Measurements from ENCODE around the gene TSC22D3. TPM values are rescaled to one million over a fixed set of nuclear protein-coding genes. Genes with fewer than 3 reads are reported as not detected.

TSC22D3 gene
- total RNA-seq, 1 donor: 1,104 TPM

DNA sequence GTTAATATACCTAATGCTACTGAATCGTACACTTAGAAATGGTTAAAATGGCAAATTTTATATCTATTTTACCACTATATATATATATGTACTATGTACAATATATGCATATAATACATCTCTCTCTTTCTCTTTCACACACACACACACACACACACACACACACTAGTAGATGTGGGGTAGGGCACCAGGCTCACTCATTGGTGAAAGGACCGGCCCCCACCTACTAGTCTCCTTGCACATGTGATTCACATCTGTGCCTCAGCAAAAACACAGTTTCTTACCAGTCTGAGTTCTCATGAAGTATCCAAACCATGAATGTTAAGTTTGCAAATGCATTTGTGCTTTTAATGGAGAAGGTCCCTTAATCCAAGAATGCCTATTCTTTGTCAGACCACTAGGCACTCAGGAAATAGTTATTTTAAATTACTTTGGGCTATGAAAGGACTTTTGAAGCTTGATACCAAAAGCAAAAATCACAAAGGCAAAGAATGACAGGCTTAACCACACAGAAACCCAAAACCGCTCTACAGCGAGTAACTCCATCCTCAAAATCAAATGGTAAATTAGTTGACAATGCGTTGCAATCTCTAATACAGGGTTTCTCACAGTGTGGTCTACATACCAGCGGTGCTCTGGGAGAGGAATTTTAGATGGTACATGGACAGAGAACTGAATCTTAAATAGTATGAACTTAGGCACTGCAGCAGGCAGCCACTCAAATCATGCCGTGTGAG, 5.8 kb downstream of the TSC22D3 start:
- peaks cover under 1% of the 10 kb centered on the region for H3K4me1 ChIP-seq (ENCODE audit: insufficient read depth, low read length)
- H3K4me3 ChIP-seq (ENCODE audit: low read length): no peak overlapping the region
- H3K9me3 ChIP-seq (ENCODE audit: low read depth, low read length): no peaks in the 10 kb centered on the region
- peaks cover 1% of the 10 kb centered on the region for H3K27me3 ChIP-seq (ENCODE audit: insufficient read depth, low read length)

- no peaks in the 10 kb centered on the region for H3K27me3 ChIP-seq (ENCODE audit: insufficient read depth, low read length)
- no peaks in the 10 kb centered on the region for H3K4me1 ChIP-seq (ENCODE audit: insufficient read depth, low read length)
- no peak overlapping the region for H3K4me3 ChIP-seq (ENCODE audit: low read length)
- no peaks in the 10 kb centered on the region for H3K9me3 ChIP-seq (ENCODE audit: low read depth, low read length)
Observed at GRCh38 chrX:107768051-107768450, 7.5 kb downstream of the TSC22D3 start.

DNA sequence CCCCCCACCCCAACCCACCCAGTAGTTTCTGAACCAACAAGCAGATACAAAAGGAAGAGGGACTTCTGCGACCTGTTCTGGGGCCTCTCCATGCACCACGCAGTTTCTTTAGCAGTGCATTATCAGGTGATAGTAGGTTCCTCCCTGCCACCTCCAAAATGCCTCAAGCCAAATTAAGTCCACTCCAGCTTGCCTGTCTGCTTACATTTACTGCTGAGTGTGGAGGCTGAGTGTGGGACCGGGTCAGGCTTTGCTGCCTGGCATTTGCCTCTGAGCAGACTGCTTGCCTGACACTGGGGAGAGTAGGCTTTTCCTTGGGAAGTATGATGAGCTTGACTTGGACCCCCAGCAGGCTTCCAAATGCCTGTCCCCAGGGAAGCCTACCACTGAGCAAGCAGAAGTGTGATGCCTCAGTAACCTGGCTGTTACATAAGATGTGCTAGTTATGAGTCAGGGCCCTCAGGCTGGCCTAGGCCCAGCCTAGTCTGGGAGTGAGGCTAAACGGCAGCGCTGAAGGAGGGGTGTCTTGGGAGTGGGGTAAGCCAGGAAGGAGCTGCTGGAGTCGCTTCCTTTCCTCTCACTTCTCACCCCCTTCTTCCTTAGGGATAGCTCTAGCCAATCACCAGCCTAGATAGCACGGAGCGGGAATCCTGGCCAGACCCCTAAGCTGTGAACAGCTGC, 9.0 kb downstream of the TSC22D3 start:
- H3K4me3 ChIP-seq (ENCODE audit: low read length): no peak overlapping the region
- H3K9me3 ChIP-seq (ENCODE audit: low read depth, low read length): no peaks in the 10 kb centered on the region
- H3K4me1 ChIP-seq (ENCODE audit: insufficient read depth, low read length): no peaks in the 10 kb centered on the region
- no peaks in the 10 kb centered on the region for H3K27me3 ChIP-seq (ENCODE audit: insufficient read depth, low read length)

GRCh38 chrX:107764845-107765608, 10.6 kb downstream of the TSC22D3 start:
- no peaks in the 10 kb centered on the region for H3K27me3 ChIP-seq (ENCODE audit: insufficient read depth, low read length)
- H3K9me3 ChIP-seq (ENCODE audit: low read depth, low read length): no peaks in the 10 kb centered on the region
- no peaks in the 10 kb centered on the region for H3K4me1 ChIP-seq (ENCODE audit: insufficient read depth, low read length)
- H3K4me3 ChIP-seq (ENCODE audit: low read length): no peak overlapping the region

DNA sequence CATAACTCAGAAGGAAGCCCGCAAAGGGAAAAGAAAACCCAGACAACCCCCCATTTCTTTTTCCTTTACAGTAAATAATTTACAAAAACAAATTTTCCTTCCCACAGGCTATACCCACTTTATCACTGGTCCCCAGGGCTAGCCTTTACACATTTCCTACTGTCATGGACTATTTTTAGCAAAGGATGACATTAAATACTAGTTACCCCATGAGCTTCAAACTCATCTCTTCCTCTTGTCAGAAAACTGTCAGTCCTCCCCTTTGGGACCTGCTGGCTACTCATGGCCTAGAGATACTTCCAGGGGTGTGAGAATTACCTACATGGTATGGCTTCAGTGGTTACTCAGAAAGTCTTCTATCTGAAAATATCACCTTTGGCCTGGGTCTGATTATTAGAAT, 11.9 kb downstream of the TSC22D3 start:
- H3K27me3 ChIP-seq (ENCODE audit: insufficient read depth, low read length): no peaks in the 10 kb centered on the region
- no peaks in the 10 kb centered on the region for H3K9me3 ChIP-seq (ENCODE audit: low read depth, low read length)
- H3K4me1 ChIP-seq (ENCODE audit: insufficient read depth, low read length): no peaks in the 10 kb centered on the region
- H3K4me3 ChIP-seq (ENCODE audit: low read length): no peak overlapping the region

DNA sequence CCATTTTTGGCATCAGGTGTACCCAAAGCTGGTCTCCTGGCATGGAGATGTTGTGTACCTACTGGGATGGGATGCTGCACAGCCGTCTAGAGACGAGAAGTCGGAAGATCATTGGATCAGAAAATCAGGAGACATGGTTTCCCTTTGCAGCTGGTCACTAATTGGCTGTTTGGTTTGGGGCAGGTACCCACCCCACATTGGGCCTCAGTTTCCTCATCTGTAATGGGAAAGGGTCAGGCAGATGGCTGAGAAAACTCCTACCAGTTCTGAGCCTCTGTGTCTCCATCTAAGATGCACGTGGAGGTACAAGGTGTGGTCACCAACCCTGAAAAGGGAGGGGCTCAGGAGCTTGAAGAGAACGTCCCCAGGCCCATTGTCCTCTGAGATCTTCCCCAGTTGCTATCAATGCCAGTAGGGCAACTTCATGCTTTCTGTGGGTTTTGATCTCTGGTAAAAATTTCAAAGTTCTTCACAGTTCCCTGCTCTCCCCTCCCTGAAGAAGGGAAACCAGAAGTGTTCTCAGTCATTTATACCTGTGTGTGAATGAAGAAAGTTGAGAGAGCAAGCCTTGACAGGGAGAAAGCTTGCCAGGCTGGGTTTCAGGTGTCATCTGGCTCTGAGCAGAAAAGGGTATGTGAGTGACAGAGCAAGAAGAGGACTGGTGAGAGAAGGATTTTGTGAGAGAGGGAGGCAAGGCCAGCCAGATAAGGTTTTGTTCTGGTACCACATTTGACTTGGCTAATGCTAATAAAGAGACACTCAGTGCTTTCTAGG, 15.1 kb downstream of the TSC22D3 start:
- Histone ChIP-seq H3K4me1 (ENCODE audit: insufficient read depth, low read length) (no peaks in the 10 kb centered on the region), H3K27me3 (ENCODE audit: insufficient read depth, low read length) (no peaks in the 10 kb centered on the region), H3K4me3 (ENCODE audit: low read length) (no peak overlapping the region), H3K9me3 (ENCODE audit: low read depth, low read length) (no peaks in the 10 kb centered on the region)

- Histone ChIP-seq H3K9me3 (ENCODE audit: low read depth, low read length) (no peaks in the 10 kb centered on the region), H3K4me1 (ENCODE audit: insufficient read depth, low read length) (peaks cover 4% of the 10 kb centered on the region), H3K27me3 (ENCODE audit: insufficient read depth, low read length) (no peaks in the 10 kb centered on the region), H3K4me3 (ENCODE audit: low read length) (no peak overlapping the region)
Observed at GRCh38 chrX:107758231-107758766, 17.3 kb downstream of the TSC22D3 start.

- no peaks in the 10 kb centered on the region for H3K9me3 ChIP-seq (ENCODE audit: low read depth, low read length)
- no peak overlapping the region for H3K4me3 ChIP-seq (ENCODE audit: low read length)
- peaks cover 8% of the 10 kb centered on the region for H3K4me1 ChIP-seq (ENCODE audit: insufficient read depth, low read length)
- no peaks in the 10 kb centered on the region for H3K27me3 ChIP-seq (ENCODE audit: insufficient read depth, low read length)
Observed at GRCh38 chrX:107755721-107756120, 19.9 kb downstream of the TSC22D3 start.

- Histone ChIP-seq H3K4me1 (ENCODE audit: insufficient read depth, low read length) (peaks cover 8% of the 10 kb centered on the region), H3K4me3 (ENCODE audit: low read length) (no peak overlapping the region), H3K9me3 (ENCODE audit: low read depth, low read length) (no peaks in the 10 kb centered on the region), H3K27me3 (ENCODE audit: insufficient read depth, low read length) (no peaks in the 10 kb centered on the region)
Observed at GRCh38 chrX:107753187-107753586, 22.4 kb downstream of the TSC22D3 start.

DNA sequence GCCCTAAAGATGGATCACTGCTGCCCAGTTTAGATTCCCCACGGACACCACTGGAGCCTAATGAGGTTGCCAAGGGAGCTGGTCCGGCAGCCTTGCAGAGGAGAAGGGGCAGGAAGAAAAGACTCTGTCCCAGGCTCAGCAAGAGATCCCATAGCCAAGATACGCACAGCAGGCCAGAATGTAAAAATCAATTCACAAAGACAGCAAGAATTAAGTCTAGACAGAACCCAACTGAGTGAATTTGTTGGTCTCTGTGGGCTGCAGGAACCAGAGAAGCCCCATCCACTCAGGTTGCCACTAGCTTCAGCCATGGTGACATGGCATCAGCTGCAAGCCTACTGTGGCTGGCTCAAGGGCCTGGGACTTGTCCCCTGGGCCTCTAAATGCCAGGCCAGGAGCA, 22.9 kb downstream of the TSC22D3 start:
- Histone ChIP-seq H3K27me3 (ENCODE audit: insufficient read depth, low read length) (no peaks in the 10 kb centered on the region), H3K4me1 (ENCODE audit: insufficient read depth, low read length) (peaks cover 8% of the 10 kb centered on the region), H3K4me3 (ENCODE audit: low read length) (no peak overlapping the region), H3K9me3 (ENCODE audit: low read depth, low read length) (no peaks in the 10 kb centered on the region)

- Histone ChIP-seq H3K27me3 (ENCODE audit: insufficient read depth, low read length) (no peaks in the 10 kb centered on the region), H3K4me1 (ENCODE audit: insufficient read depth, low read length) (peaks cover 8% of the 10 kb centered on the region), H3K4me3 (ENCODE audit: low read length) (no peak overlapping the region), H3K9me3 (ENCODE audit: low read depth, low read length) (no peaks in the 10 kb centered on the region)
Observed at GRCh38 chrX:107752043-107752442, 23.5 kb downstream of the TSC22D3 start.

DNA sequence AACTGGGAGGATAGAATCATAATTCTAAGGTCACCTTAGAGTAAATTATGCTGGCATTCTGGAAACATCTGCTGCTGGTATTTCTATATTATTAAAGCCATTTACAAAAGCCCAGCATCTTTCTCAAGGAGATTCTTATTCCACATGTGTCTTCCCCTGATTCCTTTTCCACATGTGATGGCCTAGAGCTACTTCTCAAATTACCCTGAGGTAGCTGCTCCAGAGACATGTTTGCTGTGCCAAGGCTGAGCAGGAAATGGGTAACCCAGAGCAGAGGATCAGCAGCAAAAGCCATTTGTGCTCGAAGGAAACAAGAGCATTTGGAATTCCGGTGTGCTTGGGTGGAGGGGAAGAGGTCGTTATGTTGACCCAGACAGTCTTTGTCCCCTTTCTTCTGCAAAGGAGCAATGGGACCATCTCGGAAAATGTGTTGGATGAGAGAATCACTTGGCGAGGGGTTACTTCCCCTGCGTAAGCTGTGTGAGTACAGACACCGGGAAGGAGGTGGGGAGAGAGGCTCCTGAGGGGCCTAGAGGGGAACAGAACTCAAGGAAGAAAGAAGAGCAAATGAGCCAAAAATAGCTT, 24.6 kb downstream of the TSC22D3 start:
- peaks cover 8% of the 10 kb centered on the region for H3K4me1 ChIP-seq (ENCODE audit: insufficient read depth, low read length)
- no peak overlapping the region for H3K4me3 ChIP-seq (ENCODE audit: low read length)
- H3K27me3 ChIP-seq (ENCODE audit: insufficient read depth, low read length): no peaks in the 10 kb centered on the region
- no peaks in the 10 kb centered on the region for H3K9me3 ChIP-seq (ENCODE audit: low read depth, low read length)

- no peaks in the 10 kb centered on the region for H3K27me3 ChIP-seq (ENCODE audit: insufficient read depth, low read length)
- H3K9me3 ChIP-seq (ENCODE audit: low read depth, low read length): no peaks in the 10 kb centered on the region
- H3K4me1 ChIP-seq (ENCODE audit: insufficient read depth, low read length): peaks cover 8% of the 10 kb centered on the region
- no peak overlapping the region for H3K4me3 ChIP-seq (ENCODE audit: low read length)
Observed at GRCh38 chrX:107750263-107750662, 25.3 kb downstream of the TSC22D3 start.

DNA sequence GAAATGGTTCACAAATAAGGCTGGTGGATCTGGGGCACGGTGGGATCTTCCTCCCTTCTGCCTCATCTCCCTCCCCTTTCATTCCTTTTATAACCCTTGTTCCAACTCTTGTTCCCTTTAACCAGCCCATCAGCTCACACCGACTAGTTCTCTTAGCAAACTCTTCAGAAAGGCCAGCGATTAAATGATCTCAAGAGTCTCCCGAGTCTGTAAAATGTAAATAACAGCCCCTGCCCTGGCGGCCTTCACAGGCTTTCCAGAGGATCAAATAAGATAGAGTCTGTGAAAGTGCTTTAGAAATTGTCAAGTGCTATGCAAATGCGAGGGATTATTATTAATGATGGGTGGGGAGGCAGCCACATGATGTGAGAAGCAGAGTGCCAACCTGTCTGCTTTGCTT, 27.1 kb downstream of the TSC22D3 start:
- Histone ChIP-seq H3K4me3 (ENCODE audit: low read length) (no peak overlapping the region), H3K4me1 (ENCODE audit: insufficient read depth, low read length) (peaks cover 6% of the 10 kb centered on the region), H3K9me3 (ENCODE audit: low read depth, low read length) (no peaks in the 10 kb centered on the region), H3K27me3 (ENCODE audit: insufficient read depth, low read length) (no peaks in the 10 kb centered on the region)

All from mononuclear cell (primary cell).